GM18907 (cell line): ENCODE results near the gene CCDC178.
A peak's percentile ranks its signal among the peaks of the same experiment; 100 is the strongest.
"Not testable (repeated sequence)": the region's sequence is repeated elsewhere in the genome, so short reads cannot be mapped to it uniquely, and the experiment has no call there.

Experiments
- ATAC-seq: cut with Tn5 transposase; IDR thresholded peaks from one replicate; pipeline ENCODE4 v1.9.1; 2021; ENCODE audit warnings: mild to moderate bottlenecking, moderate library complexity; ENCODE audit not compliant: unreplicated experiment

CCDC178 gene

DNA sequence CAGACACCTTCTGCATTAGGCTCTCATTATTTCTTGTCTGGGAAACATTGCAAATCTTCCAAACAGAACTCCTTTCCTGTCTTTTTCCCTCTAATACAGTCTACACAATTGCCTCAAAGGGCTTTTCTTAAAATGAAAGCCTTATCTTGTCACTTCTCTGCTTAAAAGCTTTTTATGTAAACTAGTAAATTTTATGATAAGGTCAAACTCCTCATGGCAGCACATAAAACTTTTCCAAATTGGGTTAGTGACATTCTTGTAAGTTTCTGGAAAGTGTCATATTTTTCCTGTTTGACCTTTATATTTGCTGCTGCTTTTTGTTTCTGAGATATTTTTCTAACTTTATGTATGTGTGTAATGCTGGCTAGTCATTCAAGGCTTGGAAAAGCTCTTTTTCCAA is 406.3 kb downstream of the CCDC178 start:
- ATAC-seq = no peak

DNA sequence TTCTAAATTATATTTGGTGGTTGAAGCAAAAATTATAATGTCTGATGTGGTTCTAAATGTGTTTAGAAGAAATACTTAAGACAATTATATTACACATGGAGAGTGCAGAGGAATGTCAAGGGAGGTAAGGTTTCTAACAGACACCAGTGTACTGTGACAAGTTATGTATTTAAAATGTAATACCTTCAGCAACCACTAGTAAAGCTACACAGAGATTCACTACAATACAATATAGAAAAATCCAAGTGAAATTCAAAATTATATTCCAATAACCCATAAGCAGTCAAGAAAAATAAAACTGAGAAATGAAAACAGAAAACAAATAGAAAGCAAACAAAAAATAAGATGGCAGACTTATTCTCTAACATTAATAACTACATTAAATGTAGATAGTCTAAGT is 418.2 kb downstream of the CCDC178 start:
- peak; percentile 51 for ATAC-seq

DNA sequence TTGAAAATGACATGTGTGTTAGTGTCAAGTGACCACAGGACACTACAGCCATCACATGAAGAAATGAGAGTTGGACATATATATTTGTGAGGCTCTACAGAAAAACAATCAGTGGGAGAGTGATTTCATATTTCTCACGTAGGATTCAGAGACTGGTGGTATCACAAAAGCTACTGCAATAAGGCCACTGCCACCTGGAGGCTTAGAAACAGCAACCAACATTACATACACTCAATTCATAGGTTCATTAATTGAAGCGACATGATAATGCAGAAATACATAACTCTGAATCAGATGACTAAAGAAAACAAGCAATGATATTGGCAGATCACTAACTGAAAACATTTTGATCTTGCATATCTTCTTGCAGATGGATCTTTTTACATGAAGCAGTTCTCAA is 419.6 kb downstream of the CCDC178 start:
- ATAC-seq = no peak

DNA sequence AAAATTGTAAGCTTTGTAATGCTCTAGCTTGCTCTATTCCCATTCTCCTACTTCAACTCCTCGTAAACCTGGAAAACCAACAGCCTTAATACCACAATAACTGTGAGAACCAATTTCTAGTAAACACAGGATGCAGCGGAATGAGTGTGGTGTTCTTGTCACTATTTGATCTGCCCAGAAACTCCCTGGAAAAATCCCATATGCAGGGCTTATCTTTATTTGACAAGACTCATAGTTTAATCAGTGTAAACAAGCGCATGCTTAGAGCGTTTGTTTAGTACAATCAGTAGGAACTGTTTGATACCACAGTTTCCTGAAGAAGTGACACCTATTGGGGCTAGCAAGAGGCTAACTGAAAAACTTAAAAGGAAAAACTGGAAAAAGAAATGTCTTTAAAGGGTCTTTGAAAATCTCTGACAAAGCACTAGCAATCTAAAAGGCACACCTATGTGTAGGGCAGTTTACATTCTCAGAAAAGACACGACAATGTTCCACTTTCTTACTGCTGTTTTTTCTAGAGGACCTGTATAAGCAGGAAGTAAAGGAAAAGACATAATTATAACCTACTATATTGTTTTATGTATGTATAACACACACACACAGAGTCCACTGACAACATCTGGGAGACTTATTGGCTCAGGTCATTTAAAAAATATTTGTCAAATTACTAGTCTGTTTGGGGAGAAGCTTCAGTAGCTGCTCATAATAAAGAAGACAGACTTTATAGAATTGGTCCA is 426.3 kb downstream of the CCDC178 start:
- no peak for ATAC-seq

DNA sequence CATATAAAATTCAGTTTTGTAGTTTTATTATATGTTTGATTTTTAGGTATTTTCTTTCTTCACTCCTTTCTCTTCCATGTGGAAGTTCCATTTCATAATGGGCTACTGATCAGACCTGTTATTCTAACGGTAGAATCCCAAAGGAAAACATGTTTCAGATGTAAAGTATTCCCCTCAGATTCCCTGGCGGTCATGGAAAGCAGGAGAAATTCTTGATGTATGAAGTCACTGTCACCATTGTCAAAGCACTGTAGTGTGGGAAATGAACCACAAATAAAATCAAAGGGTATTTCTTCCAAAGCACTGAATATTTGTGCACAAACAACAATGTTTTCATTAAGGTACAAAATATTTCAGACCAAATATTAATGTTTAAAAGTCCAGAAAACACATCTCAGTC is 430.4 kb downstream of the CCDC178 start:
- no peak for ATAC-seq

DNA sequence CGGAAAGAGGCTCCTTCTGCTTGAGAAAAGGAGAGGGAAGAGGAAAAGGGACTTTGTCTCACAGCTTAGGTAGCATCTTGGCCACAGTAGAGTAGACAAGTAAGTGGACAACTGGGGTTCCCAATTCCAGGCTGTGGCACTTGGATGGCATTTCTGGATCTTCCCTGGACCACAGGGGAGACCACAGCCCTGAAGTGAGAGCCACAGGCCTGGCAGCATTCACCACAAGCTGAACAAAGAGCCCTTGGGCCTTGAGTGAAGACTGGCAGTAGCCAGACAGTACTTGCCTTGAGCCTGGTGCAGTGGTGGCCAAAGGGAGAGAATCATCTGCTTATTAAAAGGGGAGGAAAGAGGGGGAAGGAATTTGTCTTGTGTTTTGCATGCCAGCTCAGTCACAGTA is 441.6 kb downstream of the CCDC178 start:
- no peak for ATAC-seq

DNA sequence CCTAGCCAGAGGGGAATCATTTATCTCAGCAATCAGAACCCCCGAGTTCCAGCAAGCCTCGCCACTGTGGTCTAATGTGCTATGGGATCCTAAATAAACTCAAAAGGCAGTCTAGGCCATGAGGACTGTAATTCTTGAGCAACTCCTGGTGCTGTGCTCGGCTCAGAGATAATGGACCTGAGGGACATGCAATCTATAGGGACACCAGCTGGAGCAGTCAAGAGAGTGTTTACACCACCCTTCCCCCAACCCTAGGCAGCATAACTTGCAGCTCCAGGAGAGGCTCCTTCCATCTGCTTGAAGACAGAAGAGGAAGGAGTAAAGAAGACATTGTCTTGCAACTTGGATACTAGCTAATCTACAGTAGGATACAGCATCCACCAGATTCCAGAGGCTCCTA is 442.2 kb downstream of the CCDC178 start:
- no peak for ATAC-seq

DNA sequence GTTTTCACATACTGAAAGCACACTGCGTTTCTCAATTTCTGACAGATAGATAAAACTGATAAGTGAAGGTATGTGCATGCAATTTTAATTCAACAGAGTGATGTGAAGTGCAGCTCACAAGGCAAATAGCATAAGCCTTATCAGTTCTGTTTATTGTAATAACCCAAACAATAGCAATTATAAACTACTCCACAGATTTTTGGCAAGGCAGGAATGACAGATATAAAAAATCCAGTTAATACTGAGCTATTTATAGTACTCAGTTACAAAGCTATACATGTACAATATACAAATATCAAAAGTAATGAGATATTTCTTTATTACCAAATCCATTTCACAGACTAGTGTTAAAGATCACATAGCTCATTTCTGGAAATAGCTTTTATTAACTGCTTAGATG is 456.8 kb downstream of the CCDC178 start:
- ATAC-seq = no peak

DNA sequence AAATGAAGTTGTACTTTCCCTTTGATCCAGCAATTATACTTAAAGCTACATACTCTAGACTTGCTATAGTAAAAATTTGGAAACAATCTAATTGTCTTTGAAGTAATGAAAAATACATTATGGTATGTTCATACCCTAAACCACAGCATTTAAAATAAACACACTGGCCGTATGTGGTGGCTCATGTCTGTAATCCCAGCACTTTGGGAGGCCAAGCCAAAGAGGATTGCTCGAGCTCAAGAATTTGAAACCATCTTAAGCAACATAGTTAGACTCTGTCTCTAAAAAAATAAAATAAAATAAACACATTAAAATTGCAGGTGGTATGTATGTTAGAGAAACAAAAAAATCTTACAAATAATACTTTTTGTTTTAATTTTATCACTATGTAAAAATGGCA is 459.6 kb downstream of the CCDC178 start:
- no peak for ATAC-seq

DNA sequence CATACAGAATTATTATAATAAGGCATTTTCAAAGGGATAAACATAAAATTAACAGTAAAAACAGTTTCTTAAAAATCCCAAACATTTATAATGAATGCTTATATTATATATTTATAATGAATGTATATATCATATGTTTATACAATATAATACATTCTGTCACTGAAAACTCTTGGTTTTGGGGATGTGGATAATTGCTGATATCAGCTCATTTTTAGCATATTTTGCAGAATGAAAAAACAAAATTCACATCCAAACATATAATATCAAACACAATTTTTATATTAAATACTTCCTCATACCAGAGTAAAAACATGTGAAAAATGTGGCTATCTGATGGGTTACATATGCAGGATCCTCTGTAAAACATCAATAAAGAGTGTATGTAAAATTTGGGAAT is 465.0 kb downstream of the CCDC178 start:
- no peak for ATAC-seq

DNA sequence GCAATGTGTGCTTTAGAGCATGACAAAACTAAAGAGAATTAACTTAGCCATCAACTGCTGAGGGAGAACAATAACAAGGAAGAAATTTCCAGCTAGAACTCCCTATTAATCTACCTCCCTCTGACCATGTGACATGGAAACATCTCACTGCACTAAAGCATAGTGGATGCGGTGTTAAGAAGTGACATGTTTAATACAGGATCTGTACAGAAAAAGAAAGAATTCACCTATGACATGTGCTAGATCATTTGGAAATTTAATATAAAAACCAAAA is 465.4 kb downstream of the CCDC178 start:
- no peak for ATAC-seq

DNA sequence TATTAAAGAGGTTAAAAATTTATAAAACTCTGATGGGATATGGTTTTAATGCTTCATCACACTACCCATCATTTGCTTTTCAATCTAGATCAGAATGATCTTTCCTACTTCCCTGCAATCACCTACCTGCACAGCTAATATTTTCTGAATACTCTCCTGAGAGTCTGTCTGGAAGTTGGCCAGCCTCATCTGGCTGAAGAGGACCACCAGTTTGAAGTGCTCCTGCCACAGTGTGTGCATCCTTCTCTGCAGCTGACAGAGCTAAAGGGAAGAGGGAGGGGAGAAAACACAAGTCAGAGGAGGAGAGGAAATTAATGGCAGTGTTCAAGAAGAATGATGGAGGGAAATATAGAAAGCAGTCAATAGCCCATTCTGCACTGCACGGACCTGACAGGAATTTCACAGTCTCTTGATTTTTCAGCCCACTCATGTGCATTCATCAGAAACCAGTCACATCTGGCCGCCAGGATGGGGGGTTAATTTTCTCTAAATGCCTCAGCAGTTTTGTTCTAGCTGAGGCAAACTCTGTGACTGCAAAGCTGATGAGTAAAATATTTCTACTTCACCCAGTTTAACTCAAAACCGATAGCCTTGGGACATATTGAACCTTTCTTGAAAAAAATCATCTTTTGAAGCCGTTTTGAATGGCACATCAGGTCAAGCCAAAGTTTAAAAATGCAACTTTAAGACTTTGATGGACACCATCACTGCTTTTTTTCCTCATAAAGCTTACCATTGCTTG is 465.9 kb downstream of the CCDC178 start:
- ATAC-seq = peak; percentile 88

DNA sequence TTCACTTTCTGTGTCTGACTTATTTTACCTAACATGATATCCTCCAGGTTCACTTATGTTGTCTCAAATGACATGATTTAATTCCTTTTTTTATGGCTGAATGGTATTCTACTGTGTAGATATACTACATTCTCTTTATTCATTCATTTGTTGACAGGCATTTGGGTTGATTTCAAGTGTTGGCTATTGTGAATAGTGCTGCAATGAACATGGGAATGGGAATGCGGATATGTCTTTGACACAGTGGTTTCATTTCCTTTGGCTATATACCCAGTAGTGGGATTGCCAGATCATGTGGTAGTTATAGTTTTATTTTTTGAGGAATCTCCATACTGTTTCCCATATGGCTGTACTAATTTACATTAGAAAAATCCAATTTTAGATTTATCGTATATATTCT is 472.3 kb downstream of the CCDC178 start:
- ATAC-seq = no peak

DNA sequence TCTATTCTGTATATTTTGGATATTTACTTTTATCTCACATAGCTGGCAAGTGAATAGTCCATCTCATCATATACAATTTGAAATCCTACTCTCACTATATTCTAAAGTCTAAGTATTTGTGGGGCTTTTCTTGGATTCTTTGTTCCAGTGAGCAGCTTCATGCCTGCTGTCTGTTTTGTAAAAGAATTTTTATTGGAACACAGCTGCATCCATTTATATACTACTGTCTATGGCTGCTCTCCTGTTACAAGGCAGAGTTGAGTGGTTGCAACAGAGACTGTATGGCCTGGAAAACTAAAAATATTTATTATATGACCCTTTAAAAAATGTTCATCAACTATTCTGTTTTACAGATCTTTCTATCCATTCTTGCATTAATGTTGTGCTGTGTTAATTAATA is 474.4 kb downstream of the CCDC178 start:
- ATAC-seq = no peak

DNA sequence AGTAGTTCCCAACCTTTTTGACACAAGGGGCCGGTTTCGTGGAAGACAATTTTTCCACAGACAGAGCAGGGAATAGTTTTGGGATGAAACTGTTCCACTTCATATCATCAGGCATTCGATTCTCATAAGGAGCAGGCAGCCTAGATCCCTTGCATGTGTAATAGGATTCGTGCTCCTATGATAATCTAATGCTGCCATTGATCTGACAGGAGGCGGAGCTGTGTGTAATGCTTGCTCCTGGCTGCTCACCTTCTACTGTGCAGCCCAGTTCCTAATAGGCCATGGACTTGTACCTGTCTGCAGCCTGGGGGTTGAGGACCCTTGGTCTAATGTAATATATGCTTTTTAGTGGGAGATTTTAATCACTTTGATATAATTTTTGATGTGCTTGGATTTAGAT is 479.0 kb downstream of the CCDC178 start:
- ATAC-seq = no peak

DNA sequence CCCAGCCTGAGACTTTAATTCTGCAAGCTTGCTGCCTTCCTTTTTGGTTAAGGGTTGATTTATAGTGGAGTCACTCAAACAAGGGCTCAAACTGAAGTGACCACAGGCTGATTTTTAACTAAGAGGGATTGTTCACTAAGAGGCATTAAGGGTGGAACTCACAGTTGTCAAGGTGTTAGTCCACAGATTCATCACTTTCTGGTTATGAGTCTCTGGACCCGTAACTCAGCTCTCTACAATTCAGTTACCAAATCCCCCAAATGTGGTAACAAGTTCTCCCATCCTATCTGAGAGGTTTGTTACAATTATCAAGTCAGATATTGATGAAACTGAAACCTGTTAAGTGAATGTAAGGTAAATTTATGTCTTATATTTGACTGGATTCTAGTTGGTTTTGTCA is 481.8 kb downstream of the CCDC178 start:
- ATAC-seq = peak; percentile 87

DNA sequence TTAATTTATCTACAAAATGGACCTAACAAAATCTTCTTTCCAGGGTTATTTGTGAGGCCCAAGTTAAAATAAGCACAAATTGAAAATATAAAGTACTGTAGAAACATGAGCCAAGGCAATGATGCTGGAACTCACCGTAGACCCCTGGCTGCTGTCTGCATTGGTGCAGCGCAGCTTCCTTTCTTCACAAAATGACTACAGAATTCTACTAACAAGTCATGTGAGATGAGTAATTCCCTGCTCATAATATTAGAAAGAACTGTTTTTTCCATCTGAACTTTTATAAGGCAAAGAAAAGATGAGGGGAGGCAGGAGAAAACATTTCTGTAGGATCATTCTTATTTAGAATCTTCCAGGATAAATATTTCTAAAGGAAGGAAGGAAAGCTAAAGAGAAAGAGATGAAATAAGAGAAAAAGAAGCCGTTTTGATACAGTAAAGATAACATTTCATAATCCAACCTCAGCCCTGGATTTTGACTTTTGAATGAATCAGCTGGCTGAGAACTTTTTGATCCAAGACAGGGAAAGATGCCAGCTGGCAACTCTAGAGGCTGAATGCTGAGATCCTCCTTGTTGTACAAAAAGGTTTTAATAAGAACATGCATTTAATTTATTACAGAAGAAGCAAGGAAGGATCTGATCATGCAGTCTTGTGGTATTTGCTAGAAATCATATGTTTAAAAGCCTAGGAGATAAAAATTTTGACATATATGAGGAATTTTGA is 483.8 kb downstream of the CCDC178 start:
- ATAC-seq = no peak

DNA sequence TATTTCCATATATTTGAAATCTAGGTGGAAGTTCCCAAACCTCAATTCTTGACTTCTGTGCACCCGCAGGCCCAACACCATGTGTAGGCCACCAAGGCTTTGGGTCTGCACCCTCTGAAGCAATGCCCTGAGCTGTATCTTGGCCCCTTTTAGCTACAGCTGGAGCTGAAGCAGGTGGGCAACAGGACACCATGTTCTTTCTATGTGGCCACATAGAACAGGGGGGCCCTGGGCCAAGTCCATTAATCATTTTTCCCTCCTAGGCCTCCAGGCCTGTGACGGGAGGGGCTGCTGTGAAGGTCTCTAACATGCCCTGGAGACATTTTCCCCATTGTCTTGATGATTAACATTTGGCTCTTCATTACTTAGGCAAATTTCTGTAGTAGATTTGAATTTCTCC is 488.2 kb downstream of the CCDC178 start:
- ATAC-seq = not testable (repeated sequence)

DNA sequence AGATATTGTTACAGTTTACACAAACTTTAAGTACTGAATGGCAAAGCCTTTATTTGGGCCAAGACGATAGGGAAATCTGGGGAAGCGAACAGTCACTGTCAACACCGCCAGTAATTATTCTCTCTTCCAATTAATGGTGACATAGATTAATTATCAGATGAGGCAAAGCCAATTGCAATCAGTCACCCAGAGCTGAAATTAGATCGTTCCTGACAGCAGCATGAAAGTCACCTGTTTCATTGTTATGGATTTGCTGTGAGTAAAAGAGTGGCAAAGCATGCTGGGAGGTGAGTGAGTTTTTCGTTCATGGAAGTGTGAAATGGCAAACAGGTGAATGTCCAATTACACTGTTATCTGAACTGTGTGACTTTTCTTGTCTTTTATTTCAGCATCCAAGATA is 502.9 kb downstream of the CCDC178 start:
- ATAC-seq = no peak

DNA sequence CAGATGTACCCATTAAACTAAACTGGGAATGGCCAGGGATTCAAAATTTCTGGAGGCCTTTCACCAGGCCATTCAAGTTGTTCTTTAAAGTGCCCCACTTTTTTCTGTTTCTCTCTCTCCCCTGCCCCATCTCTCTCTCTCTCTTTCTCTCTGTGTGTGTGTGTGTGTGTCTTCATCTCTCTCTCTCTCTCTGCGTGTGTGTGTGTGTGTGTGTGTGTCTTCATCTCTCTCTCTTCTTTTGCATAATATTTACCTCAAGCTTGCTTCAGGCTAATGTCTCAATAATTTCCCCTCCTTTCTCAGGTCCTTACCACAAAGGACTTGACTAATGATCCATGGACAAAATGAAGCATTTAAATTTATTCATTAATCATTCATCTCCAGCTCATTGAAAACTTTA is 503.5 kb downstream of the CCDC178 start:
- no peak for ATAC-seq

DNA sequence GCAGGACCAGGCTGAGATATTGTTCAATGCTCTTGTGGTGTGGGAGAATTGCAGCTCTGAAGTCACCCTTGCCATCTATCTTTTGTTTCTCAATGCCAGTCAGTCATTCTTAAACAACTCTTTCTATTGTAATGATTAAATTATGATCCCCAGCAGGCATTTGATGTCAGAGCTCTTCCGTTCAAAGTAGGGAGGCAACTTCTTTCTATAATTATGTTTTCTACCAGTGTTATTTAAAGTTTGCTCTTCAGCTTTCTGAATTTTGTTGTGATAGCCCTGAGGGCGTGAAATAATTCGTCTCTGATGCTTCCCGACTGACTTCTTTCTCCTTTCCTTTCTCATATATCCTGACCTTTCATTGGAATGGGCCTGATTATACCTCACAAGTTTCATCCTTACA is 506.3 kb downstream of the CCDC178 start:
- no peak for ATAC-seq

DNA sequence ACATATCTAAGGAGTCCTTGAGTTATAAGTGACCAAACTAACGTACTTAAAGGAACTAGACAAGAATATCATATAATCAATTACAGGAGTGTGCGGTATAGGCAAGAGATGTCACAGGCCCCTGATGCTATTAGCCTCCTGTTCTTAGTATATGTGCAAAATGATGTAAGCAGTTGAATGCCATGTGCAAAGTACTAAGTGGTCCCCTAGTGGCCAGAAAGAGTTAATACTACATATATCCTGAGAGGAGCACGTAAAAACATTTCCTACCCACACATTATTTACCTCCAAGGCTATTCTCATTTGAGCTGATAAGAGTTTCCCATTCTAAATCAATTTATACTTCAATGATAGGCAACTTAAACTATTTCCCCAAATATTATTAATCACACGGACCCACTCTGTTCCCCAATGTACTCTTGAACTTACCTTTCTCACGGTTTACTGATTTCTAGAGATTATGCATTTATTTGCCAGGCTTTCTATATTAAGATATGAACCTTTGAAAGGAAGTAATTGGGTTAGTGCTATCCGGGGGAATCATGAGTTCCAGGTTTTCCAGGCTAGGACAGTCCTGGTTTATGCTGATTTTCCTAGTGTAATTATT is 509.7 kb downstream of the CCDC178 start:
- peak; percentile 100 for ATAC-seq
